Measurements from ENCODE around the gene WDFY4.

Gene WDFY4

GRCh38 chr10:48744587-48744986 is 59.9 kb downstream of the WDFY4 start:
- no peak for TF ChIP-seq CEBPB (IDR thresholded peaks at IDR 0.05)
- TF ChIP-seq FOXM1 (IDR thresholded peaks at IDR 0.05; ENCODE audit: borderline replicate concordance, low read depth), result no peak
- no peak for TF ChIP-seq TCF12 (IDR thresholded peaks at IDR 0.05; ENCODE audit: low read depth)
- TF ChIP-seq EP300 (IDR thresholded peaks at IDR 0.05; ENCODE audit: borderline replicate concordance), result no peak
- TF ChIP-seq RAD21 (IDR thresholded peaks at IDR 0.05; ENCODE audit: low read depth), result no peak
- no peak for TF ChIP-seq NFIC (IDR thresholded peaks at IDR 0.05)
- no peak for TF ChIP-seq ZBTB7A (IDR thresholded peaks at IDR 0.05; ENCODE audit: low read depth)
- TF ChIP-seq EGR1 (IDR thresholded peaks at IDR 0.05), result no peak
- no peak for TF ChIP-seq USF1 (IDR thresholded peaks at IDR 0.05)
- TF ChIP-seq CREB1 (IDR thresholded peaks at IDR 0.05; ENCODE audit: low read depth), result no peak
- no peak for TF ChIP-seq TEAD4 (IDR thresholded peaks at IDR 0.05)
- TF ChIP-seq TAF1 (IDR thresholded peaks at IDR 0.05; ENCODE audit: low read depth), result no peak
- TF ChIP-seq, protein P1, sequence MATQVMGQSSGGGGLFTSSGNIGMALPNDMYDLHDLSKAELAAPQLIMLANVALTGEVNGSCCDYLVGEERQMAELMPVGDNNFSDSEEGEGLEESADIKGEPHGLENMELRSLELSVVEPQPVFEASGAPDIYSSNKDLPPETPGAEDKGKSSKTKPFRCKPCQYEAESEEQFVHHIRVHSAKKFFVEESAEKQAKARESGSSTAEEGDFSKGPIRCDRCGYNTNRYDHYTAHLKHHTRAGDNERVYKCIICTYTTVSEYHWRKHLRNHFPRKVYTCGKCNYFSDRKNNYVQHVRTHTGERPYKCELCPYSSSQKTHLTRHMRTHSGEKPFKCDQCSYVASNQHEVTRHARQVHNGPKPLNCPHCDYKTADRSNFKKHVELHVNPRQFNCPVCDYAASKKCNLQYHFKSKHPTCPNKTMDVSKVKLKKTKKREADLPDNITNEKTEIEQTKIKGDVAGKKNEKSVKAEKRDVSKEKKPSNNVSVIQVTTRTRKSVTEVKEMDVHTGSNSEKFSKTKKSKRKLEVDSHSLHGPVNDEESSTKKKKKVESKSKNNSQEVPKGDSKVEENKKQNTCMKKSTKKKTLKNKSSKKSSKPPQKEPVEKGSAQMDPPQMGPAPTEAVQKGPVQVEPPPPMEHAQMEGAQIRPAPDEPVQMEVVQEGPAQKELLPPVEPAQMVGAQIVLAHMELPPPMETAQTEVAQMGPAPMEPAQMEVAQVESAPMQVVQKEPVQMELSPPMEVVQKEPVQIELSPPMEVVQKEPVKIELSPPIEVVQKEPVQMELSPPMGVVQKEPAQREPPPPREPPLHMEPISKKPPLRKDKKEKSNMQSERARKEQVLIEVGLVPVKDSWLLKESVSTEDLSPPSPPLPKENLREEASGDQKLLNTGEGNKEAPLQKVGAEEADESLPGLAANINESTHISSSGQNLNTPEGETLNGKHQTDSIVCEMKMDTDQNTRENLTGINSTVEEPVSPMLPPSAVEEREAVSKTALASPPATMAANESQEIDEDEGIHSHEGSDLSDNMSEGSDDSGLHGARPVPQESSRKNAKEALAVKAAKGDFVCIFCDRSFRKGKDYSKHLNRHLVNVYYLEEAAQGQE (IDR thresholded peaks at IDR 0.05; ENCODE audit: low read depth), result no peak
- TF ChIP-seq MAX (IDR thresholded peaks at IDR 0.05), result no peak
- TF ChIP-seq YY1 (IDR thresholded peaks at IDR 0.05; ENCODE audit: low read depth), result no peak

DNA sequence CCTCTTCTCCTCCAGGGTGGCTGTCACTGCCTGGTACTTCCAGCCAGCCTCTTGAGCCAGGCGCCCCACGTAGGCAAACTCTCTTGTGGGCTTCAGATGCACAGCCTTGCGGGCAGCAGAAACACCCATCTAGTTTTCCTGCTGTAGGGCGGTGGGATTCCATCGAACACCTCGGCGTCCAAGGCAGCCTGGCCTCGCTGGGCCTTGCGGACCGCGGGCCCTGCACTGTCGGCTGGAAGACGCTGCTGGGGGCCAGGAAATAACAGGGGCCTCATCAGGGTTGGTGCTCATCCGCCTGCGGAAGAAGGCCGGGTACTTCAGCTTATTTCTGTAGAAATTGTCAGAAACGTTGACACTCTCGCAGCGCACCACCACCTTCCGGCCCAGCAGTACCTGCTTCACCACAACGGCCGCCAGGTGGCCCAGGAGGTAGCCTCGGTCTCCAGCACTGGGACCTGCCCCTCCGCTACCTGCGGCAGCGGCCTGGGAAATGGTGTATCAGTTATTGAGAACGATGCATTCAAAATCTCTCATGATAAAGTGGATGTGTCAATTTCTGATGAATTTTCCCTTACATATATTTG is 61.1 kb downstream of the WDFY4 start:
- TF ChIP-seq FOXM1 (IDR thresholded peaks at IDR 0.05; ENCODE audit: borderline replicate concordance, low read depth) (no peak), CREB1 (IDR thresholded peaks at IDR 0.05; ENCODE audit: low read depth) (no peak), NFIC (IDR thresholded peaks at IDR 0.05) (no peak), EGR1 (IDR thresholded peaks at IDR 0.05) (no peak), TEAD4 (IDR thresholded peaks at IDR 0.05) (no peak), EP300 (IDR thresholded peaks at IDR 0.05; ENCODE audit: borderline replicate concordance) (no peak), USF1 (IDR thresholded peaks at IDR 0.05) (no peak), MAX (IDR thresholded peaks at IDR 0.05) (no peak), ZBTB7A (IDR thresholded peaks at IDR 0.05; ENCODE audit: low read depth) (no peak), TCF12 (IDR thresholded peaks at IDR 0.05; ENCODE audit: low read depth) (no peak), CEBPB (IDR thresholded peaks at IDR 0.05) (no peak), RAD21 (IDR thresholded peaks at IDR 0.05; ENCODE audit: low read depth) (no peak), YY1 (IDR thresholded peaks at IDR 0.05; ENCODE audit: low read depth) (no peak), TAF1 (IDR thresholded peaks at IDR 0.05; ENCODE audit: low read depth) (no peak)
- TF ChIP-seq, protein P1 (IDR thresholded peaks at IDR 0.05; ENCODE audit: low read depth), result no peak

DNA sequence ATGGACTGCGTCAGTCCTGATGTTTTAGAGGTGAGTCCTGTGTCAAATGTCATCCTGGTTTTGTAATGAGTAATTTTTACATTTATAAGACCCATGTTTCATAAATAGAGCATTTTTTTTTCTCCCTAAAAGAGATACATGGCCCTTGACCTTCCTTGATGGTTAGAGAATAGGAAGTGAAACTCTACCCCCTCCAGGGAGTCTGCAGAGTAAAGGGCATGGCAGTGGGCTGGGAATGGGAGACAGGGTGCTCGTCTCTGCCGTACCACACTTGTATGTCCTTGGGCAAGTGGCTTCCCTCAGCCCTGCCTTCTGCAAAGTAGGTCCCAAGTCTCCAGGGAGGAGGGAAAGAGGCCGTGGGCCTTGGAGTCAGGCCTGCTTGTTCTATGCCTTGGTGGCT is 63.9 kb downstream of the WDFY4 start:
- TF ChIP-seq USF1 (IDR thresholded peaks at IDR 0.05) (no peak), FOXM1 (IDR thresholded peaks at IDR 0.05; ENCODE audit: borderline replicate concordance, low read depth) (no peak), CEBPB (IDR thresholded peaks at IDR 0.05) (no peak), YY1 (IDR thresholded peaks at IDR 0.05; ENCODE audit: low read depth) (no peak), MAX (IDR thresholded peaks at IDR 0.05) (no peak), NFIC (IDR thresholded peaks at IDR 0.05) (no peak), RAD21 (IDR thresholded peaks at IDR 0.05; ENCODE audit: low read depth) (no peak), EGR1 (IDR thresholded peaks at IDR 0.05) (no peak), TCF12 (IDR thresholded peaks at IDR 0.05; ENCODE audit: low read depth) (no peak), EP300 (IDR thresholded peaks at IDR 0.05; ENCODE audit: borderline replicate concordance) (no peak), TEAD4 (IDR thresholded peaks at IDR 0.05) (no peak)
- TF ChIP-seq, protein P1 (IDR thresholded peaks at IDR 0.05; ENCODE audit: low read depth), result no peak

Data from Ishikawa (cell line).